HUES6 (cell line): Measurements from ENCODE around the gene NEK1.
"Not testable (repeated sequence)": the region's sequence is repeated elsewhere in the genome, so short reads cannot be mapped to it uniquely, and the experiment has no call there.

ENCODE experiments used
- H3K27ac ChIP-seq: 2 replicates; pipeline ENCODE4 v1.7.0; 2013; ENCODE audit warnings: low read depth, mild to moderate bottlenecking, low read length, inconsistent platforms
- H3K27me3 ChIP-seq: 2 replicates; pipeline ENCODE4 v1.6.1; 2013; ENCODE audit warnings: low read length; ENCODE audit not compliant: control insufficient read depth, insufficient read depth
- H3K36me3 ChIP-seq: 2 replicates; pipeline ENCODE4 v1.6.1; 2013; ENCODE audit warnings: low read length; ENCODE audit not compliant: control insufficient read depth, insufficient read depth
- H3K4me1 ChIP-seq: 2 replicates; pipeline ENCODE4 v1.6.1; 2013; ENCODE audit warnings: low read length; ENCODE audit not compliant: control insufficient read depth, insufficient read depth
- H3K4me3 ChIP-seq: 2 replicates; pipeline ENCODE4 v1.5.1; 2013; ENCODE audit warnings: low read depth, low read length
- H3K9ac ChIP-seq: one replicate; pipeline ENCODE4 v1.6.1; 2013; ENCODE audit warnings: mild to moderate bottlenecking, low read length
- H3K9me3 ChIP-seq: 2 replicates; pipeline ENCODE4 v1.6.1; 2013; ENCODE audit warnings: low read depth, low read length; ENCODE audit not compliant: control insufficient read depth, insufficient read depth

The NEK1 gene

DNA sequence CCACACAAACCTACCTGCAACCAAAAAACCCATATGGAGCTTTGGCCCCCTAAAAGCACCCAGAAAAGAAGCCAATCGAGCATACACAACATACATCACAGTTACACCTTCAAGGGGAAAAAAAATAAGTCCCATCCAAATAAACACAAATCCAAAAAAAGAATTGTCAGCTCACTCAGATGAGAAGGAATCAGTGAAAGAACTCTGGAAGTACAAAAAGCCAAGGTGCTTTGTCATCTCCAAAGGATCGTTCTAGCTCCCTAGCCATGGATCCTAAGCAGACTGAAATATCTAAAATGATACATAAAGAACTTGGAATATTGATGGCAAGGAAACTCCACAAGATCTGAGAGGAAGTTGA, 119.2 kb downstream of the NEK1 start:
- Histone ChIP-seq H3K9ac (no peak overlapping the region), H3K4me3 (no peak overlapping the region), H3K27ac (no peak overlapping the region), H3K9me3 (no peaks in the 10 kb centered on the region; the same call in 1 of the 2 replicates), H3K27me3 (no peaks in the 10 kb centered on the region), H3K36me3 (no peaks in the 10 kb centered on the region), H3K4me1 (no peaks in the 10 kb centered on the region)

DNA sequence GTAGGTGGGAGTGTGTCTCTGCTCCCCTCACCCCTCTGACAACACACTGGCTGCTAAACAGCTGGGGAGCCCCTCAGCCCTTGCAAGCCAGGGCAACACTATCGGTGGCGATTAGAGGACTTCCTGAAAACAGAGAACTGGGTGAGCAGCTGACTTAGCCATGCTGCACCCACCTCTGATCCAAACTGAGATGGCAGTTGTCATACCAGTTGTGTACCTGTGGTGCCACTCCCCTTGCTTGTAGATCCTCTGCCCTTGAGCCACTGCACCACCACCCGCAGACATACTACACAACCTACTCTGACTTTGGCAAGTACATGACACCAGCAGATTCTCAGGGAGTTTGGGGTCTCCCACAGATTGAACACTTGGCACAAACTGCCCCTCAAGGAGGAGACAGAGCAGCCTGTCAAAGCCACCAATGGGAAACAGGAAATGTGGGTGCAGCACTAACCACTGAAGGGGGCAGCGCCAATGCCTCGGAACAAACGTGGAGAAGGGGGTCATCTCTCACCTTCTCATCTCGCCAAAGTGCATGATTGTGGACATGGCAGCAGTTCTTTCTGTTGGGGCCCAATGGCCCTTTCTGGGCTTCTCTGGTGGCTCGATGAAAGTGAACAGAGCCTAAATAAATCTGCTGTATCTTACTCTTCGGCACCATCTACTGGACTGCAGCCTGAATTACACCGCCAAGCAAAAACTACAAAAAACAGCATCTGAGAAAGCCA, 119.8 kb downstream of the NEK1 start:
- Histone ChIP-seq H3K27ac (no peak overlapping the region), H3K9ac (no peak overlapping the region), H3K4me1 (no peaks in the 10 kb centered on the region), H3K4me3 (no peak overlapping the region), H3K27me3 (no peaks in the 10 kb centered on the region), H3K36me3 (no peaks in the 10 kb centered on the region), H3K9me3 (no peaks in the 10 kb centered on the region; the same call in 1 of the 2 replicates)

DNA sequence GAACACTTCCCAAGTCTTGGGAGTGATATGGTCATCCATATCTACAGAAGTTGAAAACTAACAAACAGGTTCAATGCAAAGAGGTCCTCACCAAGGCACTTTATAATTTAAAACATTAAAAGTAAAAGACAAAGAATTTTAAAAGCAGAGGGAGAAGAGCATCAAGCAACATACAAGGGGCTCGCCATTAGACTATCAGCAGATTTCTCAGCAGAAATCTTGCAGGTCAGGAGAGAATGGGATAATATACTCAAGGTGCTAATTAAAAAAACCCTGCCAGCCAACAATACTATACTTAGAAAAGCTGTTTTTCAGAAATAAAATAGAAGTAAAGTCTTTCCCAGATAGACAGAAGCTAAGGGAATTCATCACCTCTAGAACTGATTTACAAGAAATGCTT, 121.2 kb downstream of the NEK1 start:
- Histone ChIP-seq H3K4me3 (no peak overlapping the region), H3K27ac (no peak overlapping the region), H3K9me3 (no peaks in the 10 kb centered on the region; the same call in 1 of the 2 replicates), H3K36me3 (no peaks in the 10 kb centered on the region), H3K4me1 (no peaks in the 10 kb centered on the region), H3K9ac (no peak overlapping the region), H3K27me3 (no peaks in the 10 kb centered on the region)

DNA sequence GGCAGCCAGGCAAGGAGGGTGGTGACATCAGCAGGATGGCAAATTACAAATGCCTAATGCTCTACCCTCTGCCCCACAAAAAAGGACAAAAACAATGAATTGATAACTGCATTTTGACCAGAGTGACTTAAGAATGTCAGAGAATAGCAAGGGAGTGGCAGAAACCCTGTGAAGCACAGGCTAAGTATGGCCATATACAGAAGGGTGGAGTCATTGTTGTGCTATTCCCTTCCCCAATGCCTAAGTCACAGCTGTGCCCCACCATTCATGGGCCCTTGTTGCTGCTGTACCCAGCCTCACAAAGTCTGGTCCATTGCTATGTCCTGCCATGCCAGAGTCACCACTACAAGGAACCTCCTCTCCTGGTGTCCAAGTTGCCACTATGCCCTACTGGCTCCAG, 123.1 kb downstream of the NEK1 start:
- Histone ChIP-seq H3K9ac (no peak overlapping the region), H3K27ac (no peak overlapping the region), H3K36me3 (no peaks in the 10 kb centered on the region), H3K27me3 (no peaks in the 10 kb centered on the region), H3K4me1 (peaks cover 3% of the 10 kb centered on the region; the same call in 1 of the 2 replicates), H3K9me3 (no peaks in the 10 kb centered on the region; the same call in 1 of the 2 replicates), H3K4me3 (no peak overlapping the region)

DNA sequence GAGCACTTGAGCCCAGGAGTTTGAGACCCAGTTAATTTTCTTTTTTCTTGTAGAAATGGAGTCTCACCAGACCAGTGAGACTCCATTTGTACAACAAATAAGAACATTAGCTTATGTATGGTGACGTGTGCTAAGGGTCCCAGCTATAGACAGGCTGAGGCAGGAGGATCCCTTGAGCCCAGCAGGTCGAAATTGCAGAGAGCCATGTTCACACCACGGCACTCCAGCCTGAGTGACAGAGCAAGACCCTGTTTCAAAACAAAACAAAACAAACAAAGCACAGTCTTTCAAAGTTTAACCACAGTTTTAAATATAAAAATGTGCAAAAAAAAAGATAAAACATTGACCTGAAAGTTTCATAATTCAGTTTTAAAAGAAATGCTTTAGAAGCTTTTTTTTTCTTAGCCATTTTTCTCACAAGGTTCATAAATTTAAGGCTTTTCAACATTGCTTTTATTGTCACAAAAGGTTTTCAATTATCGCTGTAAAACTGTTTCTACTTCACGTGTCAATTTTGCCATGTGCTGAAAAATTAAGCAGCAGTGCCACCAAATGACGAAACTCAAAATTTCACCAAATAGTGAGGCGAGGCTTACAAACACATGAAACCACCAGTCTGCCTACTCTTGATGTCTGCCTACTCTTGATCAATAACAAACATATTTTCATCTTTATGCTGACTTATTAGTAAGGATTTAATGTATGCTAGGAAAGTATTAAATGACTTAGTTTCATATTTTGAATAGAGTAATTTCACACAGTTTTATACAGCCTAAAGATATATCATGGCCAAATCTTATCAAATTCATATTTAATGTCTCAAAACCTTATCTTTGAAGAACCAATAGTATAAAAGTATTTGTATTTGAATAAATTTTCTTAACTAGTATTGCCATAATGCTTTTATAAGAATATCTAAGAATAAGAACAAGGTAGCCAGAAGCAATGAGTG, 126.3 kb downstream of the NEK1 start:
- Histone ChIP-seq H3K27me3 (no peaks in the 10 kb centered on the region), H3K27ac (no peak overlapping the region), H3K9me3 (0 out of 2 replicates have a peak, but pooled peaks cover 9% of the 10 kb centered on the region), H3K36me3 (no peaks in the 10 kb centered on the region), H3K4me3 (no peak overlapping the region), H3K9ac (no peak overlapping the region), H3K4me1 (peaks cover 3% of the 10 kb centered on the region; the same call in 1 of the 2 replicates)

DNA sequence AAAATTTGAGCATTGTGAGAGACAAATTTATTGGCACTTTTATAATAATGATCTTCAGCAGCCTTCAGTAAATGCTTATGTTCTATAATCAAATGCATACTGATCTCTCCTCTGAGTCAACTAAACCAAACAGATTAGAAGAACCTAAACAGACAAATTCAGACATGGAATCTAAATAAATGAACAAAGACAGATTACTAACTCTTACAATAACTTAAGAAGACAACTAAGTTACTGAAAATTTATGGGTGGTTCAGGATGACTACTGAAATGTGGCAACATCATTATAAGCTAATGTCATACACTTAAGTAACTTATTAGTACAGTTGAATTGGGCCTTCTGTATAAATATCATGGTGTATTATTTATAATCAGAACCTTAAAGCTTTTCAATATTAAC, 127.3 kb downstream of the NEK1 start:
- Histone ChIP-seq H3K4me1 (peaks cover 3% of the 10 kb centered on the region; the same call in 1 of the 2 replicates), H3K9me3 (0 out of 2 replicates have a peak, but pooled peaks cover 10% of the 10 kb centered on the region), H3K27me3 (no peaks in the 10 kb centered on the region), H3K27ac (no peak overlapping the region), H3K36me3 (no peaks in the 10 kb centered on the region), H3K4me3 (no peak overlapping the region), H3K9ac (no peak overlapping the region)

DNA sequence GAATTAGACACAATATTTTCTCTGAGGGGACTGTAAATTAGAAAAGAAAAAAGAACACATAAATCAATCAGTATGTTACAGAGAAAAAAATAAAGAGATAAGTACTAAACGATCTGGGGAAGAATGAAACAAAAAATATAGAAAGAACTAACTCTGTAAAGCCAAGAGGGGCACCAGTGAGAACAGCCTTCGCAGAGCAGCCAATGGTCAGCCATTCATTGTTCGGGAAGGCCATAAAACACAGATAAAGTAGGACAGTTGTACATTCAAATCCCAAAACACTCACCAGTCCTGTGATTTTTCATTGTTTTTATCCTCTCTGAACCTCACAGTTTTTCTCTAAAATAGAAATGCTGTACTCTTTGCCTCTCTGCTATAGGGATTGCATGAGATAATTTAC, 127.9 kb downstream of the NEK1 start:
- Histone ChIP-seq H3K27ac (no peak overlapping the region), H3K9me3 (0 out of 2 replicates have a peak, but pooled peaks cover 10% of the 10 kb centered on the region), H3K4me1 (peaks cover 3% of the 10 kb centered on the region; the same call in 1 of the 2 replicates), H3K36me3 (no peaks in the 10 kb centered on the region), H3K4me3 (no peak overlapping the region), H3K27me3 (no peaks in the 10 kb centered on the region), H3K9ac (no peak overlapping the region)

DNA sequence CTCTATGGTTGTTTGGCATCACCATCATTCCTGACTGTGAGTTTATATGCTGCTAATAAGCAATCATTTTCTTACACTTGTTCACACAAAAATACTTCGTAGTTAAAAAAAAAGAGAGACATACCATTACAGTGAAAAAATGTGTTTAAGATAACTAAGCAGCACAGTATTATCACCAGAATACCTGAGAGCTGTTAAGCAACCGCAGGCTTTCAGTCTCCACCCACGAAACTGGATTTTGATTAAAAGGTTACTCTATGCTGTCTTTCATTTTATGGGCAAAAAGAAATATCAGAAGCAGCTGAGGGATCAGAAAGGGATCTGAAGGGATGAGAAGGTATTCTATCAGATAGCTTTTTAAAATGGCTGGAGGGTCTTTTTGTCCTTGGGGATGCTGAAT, 148.3 kb downstream of the NEK1 start:
- Histone ChIP-seq H3K9me3 (no peaks in the 10 kb centered on the region), H3K27ac (no peak overlapping the region), H3K9ac (no peak overlapping the region), H3K27me3 (no peaks in the 10 kb centered on the region), H3K4me3 (no peak overlapping the region), H3K4me1 (no peaks in the 10 kb centered on the region), H3K36me3 (0 out of 2 replicates have a peak, but pooled peaks cover 8% of the 10 kb centered on the region)

DNA sequence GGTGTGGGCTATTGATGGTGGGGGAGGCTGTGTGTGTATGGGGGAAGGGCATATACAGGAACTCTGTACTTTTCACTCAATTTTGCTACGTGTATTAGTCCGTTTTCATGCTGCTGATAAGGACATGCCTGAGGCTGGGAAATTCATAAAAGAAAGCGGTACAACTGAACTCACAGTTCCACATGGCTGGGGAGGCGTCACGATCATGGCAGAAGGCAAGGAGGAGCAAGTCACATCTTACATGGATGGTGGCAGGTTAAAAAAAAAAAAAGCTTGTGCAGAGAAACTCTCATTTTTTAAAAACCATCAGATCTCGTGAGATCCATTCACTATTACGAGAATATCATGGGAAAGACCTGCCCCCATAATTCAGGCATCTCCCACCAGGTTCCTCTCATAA, 152.3 kb downstream of the NEK1 start:
- Histone ChIP-seq H3K9ac (no peak overlapping the region), H3K9me3 (no peaks in the 10 kb centered on the region), H3K4me3 (no peak overlapping the region), H3K27ac (no peak overlapping the region), H3K36me3 (0 out of 2 replicates have a peak, but pooled peaks cover 8% of the 10 kb centered on the region), H3K27me3 (no peaks in the 10 kb centered on the region), H3K4me1 (no peaks in the 10 kb centered on the region)

DNA sequence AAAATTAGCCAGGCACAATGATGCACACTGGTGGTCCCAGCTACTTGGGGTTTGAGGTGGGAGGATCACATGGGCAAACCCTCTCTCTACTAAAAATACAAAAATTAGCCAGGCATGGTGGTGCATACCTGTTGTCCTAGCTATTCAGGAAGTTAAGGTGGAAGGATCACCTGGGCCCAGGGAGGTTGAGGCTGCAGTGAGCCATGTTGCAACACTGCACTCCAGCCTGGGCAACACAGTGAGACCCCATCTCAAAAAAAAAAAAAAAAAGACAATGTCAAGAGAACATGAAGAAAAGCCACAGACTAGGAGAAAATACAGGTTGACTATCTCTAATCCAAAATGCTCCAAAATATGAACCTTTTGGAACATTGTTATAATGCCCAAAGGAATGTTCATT, 153.8 kb downstream of the NEK1 start:
- Histone ChIP-seq H3K9me3 (peaks cover 10% of the 10 kb centered on the region; the same call in 1 of the 2 replicates), H3K27me3 (no peaks in the 10 kb centered on the region), H3K4me3 (no peak overlapping the region), H3K36me3 (0 out of 2 replicates have a peak, but pooled peaks cover 8% of the 10 kb centered on the region), H3K9ac (no peak overlapping the region), H3K4me1 (no peaks in the 10 kb centered on the region), H3K27ac (no peak overlapping the region)

DNA sequence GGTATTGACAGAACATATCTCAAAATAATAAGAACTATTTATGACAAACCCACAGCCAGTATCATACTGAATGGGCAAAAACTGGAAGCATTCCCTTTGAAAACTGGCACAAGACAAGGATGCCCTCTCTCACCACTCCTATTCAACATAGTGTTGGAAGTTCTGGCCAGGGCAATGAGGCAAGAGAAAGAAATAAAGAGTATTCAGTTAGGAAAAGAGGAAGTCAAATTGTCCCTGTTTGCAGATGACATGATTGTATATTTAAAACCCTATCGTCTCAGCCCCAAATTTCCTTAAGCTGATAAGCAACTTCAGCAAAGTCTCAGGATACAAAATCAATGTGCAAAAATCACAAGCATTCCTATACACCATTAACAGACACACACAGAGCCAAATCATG, 159.7 kb downstream of the NEK1 start:
- not testable (repeated sequence) for H3K36me3 ChIP-seq, H3K27ac ChIP-seq, H3K9ac ChIP-seq, H3K4me1 ChIP-seq, H3K4me3 ChIP-seq, H3K27me3 ChIP-seq, H3K9me3 ChIP-seq
